HEK293T (cell line): ENCODE measurements around the gene TGFB2.

Source experiments
- ARNT ChIP-seq: fragments of 450-650 bp; IDR thresholded peaks from 2 replicates; pipeline ENCODE4 v1.6.1; 2017; ENCODE audit warnings: mild to moderate bottlenecking
- BHLHE40 ChIP-seq: fragments of 450-650 bp; IDR thresholded peaks from 2 replicates; pipeline ENCODE4 v1.6.1; 2016; ENCODE audit warnings: mild to moderate bottlenecking, moderate library complexity, borderline replicate concordance
- CTBP1 ChIP-seq: fragments of 450-650 bp; IDR thresholded peaks from 2 replicates; pipeline ENCODE4 v1.6.1; 2016; ENCODE audit warnings: borderline replicate concordance
- ELF4 ChIP-seq: fragments of 450-650 bp; IDR thresholded peaks from 2 replicates; pipeline ENCODE4 v1.6.1; 2017; ENCODE audit warnings: antibody characterized with exemption
- FOXA1 ChIP-seq: fragments of 450-650 bp; IDR thresholded peaks from 2 replicates; pipeline ENCODE4 v1.6.1; 2016; ENCODE audit warnings: mild to moderate bottlenecking
- FOXM1 ChIP-seq: fragments of 450-650 bp; IDR thresholded peaks from 2 replicates; pipeline ENCODE4 v1.6.1; 2017; ENCODE audit warnings: mild to moderate bottlenecking, borderline replicate concordance
- HDGF ChIP-seq: fragments of 450-650 bp; IDR thresholded peaks from 2 replicates; pipeline ENCODE4 v1.6.1; 2017; ENCODE audit warnings: antibody characterized with exemption, borderline replicate concordance
- LEF1 ChIP-seq: fragments of 450-650 bp; IDR thresholded peaks from 2 replicates; pipeline ENCODE4 v1.6.1; 2017; ENCODE audit warnings: mild to moderate bottlenecking, borderline replicate concordance
- NFRKB ChIP-seq: fragments of 450-650 bp; IDR thresholded peaks from 2 replicates; pipeline ENCODE4 v1.6.1; 2016; ENCODE audit warnings: mild to moderate bottlenecking, moderate library complexity
- SP1 ChIP-seq: fragments of 450-650 bp; IDR thresholded peaks from 2 replicates; pipeline ENCODE4 v1.6.1; 2017
- SUZ12 ChIP-seq: fragments of 450-650 bp; IDR thresholded peaks from 2 replicates; pipeline ENCODE4 v1.6.1; 2016; ENCODE audit warnings: mild to moderate bottlenecking
- TARDBP ChIP-seq: fragments of 450-650 bp; IDR thresholded peaks from 2 replicates; pipeline ENCODE4 v1.6.1; 2016
- ZNF384 ChIP-seq: fragments of 450-650 bp; IDR thresholded peaks from 2 replicates; pipeline ENCODE4 v1.6.1; 2016
- TF ChIP-seq, protein P1 (sequence below): fragments of 450-650 bp; IDR thresholded peaks from 2 replicates; pipeline ENCODE4 v1.6.1; 2016

DNA sequence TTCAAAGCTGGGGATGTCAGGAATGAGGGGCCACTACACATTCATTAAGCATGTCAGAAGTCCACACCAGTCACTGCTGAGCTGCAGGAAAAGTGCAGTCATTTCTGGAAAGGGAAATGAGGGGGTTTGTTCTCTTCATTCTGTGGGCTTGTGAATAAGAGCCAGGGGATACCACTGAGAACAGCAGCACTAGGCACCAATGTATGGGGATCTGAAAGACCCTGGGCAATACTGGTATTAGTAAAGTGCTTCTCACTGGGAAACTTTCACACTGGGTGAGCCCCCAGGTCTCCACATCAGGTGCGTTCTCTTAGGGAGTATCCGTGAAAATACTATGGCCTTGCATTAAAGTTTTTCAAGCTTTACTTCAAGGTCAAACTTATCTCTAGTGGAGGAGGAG lies 49.9 kb downstream of the TGFB2 start:
- TF ChIP-seq TARDBP (no peak), BHLHE40 (no peak), FOXA1 (no peak), FOXM1 (no peak), LEF1 (no peak), CTBP1 (no peak), SUZ12 (no peak), ELF4 (no peak), ARNT (no peak), NFRKB (no peak), HDGF (no peak), SP1 (no peak), ZNF384 (no peak)
- TF ChIP-seq, protein P1, sequence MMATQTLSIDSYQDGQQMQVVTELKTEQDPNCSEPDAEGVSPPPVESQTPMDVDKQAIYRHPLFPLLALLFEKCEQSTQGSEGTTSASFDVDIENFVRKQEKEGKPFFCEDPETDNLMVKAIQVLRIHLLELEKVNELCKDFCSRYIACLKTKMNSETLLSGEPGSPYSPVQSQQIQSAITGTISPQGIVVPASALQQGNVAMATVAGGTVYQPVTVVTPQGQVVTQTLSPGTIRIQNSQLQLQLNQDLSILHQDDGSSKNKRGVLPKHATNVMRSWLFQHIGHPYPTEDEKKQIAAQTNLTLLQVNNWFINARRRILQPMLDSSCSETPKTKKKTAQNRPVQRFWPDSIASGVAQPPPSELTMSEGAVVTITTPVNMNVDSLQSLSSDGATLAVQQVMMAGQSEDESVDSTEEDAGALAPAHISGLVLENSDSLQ, result no peak
